ENCODE measurements around the gene FBRS.

Gene FBRS

DNA sequence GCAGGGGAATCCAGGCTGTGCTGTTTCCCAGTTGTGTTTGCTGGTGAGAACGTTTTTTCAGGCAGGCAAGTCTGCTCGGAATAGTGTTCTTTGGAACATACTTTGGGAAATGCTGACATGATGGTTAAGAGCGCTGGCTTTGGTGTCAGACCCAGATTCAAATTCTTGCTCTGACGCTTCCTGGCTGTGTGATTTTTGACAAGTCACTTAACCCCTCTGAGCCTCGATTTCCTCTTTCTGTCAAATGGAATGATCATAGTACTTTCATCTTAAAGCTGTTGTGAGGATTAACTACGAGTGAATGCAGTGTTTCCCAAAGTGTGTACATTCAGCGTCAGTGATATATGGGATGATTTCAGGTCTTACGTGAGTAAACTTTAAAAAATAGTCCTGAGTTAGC lies 4.8 kb downstream of the FBRS start:
- ChIA-PET POLR2A (ENCODE audit: low non-redundant PET) (no interaction called here), CTCF (interaction anchor here (1.1 kb wide), 1 partner anchor 30 kb away, joined by 3 read pairs; no protein-coding TSS in a partner anchor)
- no peak overlapping the region for H3K27ac ChIP-seq
- TF ChIP-seq CTCF (conservative IDR thresholded peaks at IDR 0.05; ENCODE audit: low read depth): no peak
- DNase-seq (ENCODE audit: low spot score): no peak

DNA sequence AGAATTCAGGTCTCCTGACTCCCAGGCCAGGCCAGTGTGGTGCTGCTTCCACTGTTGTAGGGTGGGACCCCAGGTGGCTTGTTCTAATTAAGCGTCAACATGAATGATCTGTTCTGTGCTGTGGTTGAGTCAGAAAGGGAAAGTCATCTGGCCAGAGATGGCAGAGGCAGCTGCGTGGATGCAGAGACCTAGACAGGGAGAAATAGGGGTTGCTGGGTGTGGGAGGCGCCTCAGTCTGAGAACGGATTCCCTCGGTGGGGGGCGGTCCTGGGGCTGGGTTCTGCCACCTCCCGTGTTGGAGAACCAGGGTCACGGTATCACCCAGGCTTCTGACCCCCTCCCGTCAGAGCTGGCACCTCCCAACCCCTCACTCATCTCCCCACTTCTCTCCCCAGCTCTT lies 5.6 kb downstream of the FBRS start:
- POLR2A ChIA-PET (ENCODE audit: low non-redundant PET): no interaction called here
- CTCF ChIA-PET: no interaction called here
- TF ChIP-seq CTCF (conservative IDR thresholded peaks at IDR 0.05; ENCODE audit: low read depth): no peak
- H3K27ac ChIP-seq: no peak overlapping the region
- no peak for DNase-seq (ENCODE audit: low spot score)

DNA sequence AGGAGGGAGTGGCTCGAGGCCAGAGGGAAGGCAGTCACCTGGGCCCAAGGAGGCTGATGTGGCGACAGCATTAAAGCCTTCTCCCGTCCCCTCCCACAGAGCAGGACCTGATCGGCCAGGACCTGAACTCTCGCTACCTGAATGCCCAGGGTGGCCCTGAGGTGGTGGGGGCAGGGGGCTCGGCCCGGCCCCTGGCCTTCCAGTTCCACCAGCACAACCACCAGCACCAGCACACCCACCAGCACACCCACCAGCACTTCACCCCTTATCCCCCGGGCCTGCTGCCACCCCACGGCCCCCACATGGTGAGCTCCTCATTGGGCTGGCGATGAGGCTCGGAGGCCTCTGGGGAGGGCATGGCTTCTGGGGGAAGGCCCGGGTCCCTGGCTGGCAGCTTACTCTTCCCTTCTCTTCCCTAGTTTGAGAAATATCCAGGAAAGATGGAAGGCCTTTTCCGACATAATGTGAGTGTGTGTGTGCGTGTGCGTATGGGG lies 6.4 kb downstream of the FBRS start:
- no peak overlapping the region for H3K27ac ChIP-seq
- ChIA-PET CTCF (interaction anchor here (1.4 kb wide), 1 partner anchor 28 kb away, joined by 3 read pairs; no protein-coding TSS in a partner anchor), POLR2A (ENCODE audit: low non-redundant PET) (no interaction called here)
- no peak for DNase-seq (ENCODE audit: low spot score)
- TF ChIP-seq CTCF (conservative IDR thresholded peaks at IDR 0.05; ENCODE audit: low read depth): no peak

GRCh38 chr16:30665155-30665829 lies 7.1 kb downstream of the FBRS start:
- H3K27ac ChIP-seq: 0 out of 2 replicates have a peak overlapping the region, but pooled peaks have one; percentile 18
- CTCF ChIA-PET: interaction anchor here (1.4 kb wide), 1 partner anchor 28 kb away, joined by 3 read pairs; no protein-coding TSS in a partner anchor
- DNase-seq (ENCODE audit: low spot score): no peak
- POLR2A ChIA-PET (ENCODE audit: low non-redundant PET): no interaction called here
- TF ChIP-seq CTCF (conservative IDR thresholded peaks at IDR 0.05; ENCODE audit: low read depth): no peak

DNA sequence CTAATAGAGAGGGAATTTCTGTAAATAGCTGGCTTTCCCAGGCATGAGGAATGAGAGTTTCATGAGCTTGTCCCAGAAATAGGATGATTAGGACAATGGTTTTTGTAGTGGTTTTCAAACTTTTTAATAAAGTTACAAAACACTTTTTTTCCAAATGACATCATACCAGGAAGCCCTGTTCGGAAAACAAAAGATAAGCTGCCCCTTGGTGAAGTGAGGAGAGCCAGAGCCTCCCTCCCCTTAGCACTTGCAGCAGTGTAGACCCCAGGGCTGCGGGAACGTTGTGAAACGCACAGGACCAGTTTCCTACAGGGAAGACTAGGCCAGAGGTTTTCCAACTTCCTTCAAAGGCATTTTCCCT lies 7.6 kb downstream of the FBRS start:
- no peak for TF ChIP-seq CTCF (conservative IDR thresholded peaks at IDR 0.05; ENCODE audit: low read depth)
- ChIA-PET POLR2A (ENCODE audit: low non-redundant PET) (no interaction called here), CTCF (interaction anchor here (1.4 kb wide), 1 partner anchor 27 kb away, joined by 3 read pairs; no protein-coding TSS in a partner anchor)
- no peak for DNase-seq (ENCODE audit: low spot score)
- 0 out of 2 replicates have a peak overlapping the region, but pooled peaks have one; percentile 18 for H3K27ac ChIP-seq

GRCh38 chr16:30666681-30667080 lies 8.4 kb downstream of the FBRS start:
- ChIA-PET CTCF (no interaction called here), POLR2A (ENCODE audit: low non-redundant PET) (interaction anchor here (0.5 to 0.6 kb wide), 2 partner anchors 20 to 233 kb away, joined by 4 to 6 read pairs; no protein-coding TSS in a partner anchor)
- no peak for TF ChIP-seq CTCF (conservative IDR thresholded peaks at IDR 0.05; ENCODE audit: low read depth)
- peak overlapping the region; percentile 17 for H3K27ac ChIP-seq
- DNase-seq (ENCODE audit: low spot score): no peak
